Ovary (tissue), 3 donors: ENCODE measurements around the gene MAPK14.

ENCODE experiments used
- EP300 ChIP-seq: sonication (generic); formaldehyde crosslinking; IDR thresholded peaks from one replicate; pipeline ENCODE4 v1.6.1; 2017; ENCODE audit warnings: antibody characterized with exemption
- POLR2A ChIP-seq: fragments of 450-650 bp; IDR thresholded peaks from one replicate; pipeline ENCODE4 v1.6.1; 2017; ENCODE audit warnings: antibody characterized with exemption, mild to moderate bottlenecking, moderate library complexity
- TF ChIP-seq, protein P1 (sequence below), 3 donors: fragments of 450-650 bp in 2 of 3; fragments of 200-600 bp in 1 of 3; IDR thresholded peaks; one replicate each; pipeline versions ENCODE4 v1.5.1 to v1.8.0; 2016 to 2022; ENCODE audit warnings: antibody characterized with exemption in 3 of 3, mild to moderate bottlenecking in 1 of 3
- donor health status: DM: no; HTN: no; CAD: no.

DNA sequence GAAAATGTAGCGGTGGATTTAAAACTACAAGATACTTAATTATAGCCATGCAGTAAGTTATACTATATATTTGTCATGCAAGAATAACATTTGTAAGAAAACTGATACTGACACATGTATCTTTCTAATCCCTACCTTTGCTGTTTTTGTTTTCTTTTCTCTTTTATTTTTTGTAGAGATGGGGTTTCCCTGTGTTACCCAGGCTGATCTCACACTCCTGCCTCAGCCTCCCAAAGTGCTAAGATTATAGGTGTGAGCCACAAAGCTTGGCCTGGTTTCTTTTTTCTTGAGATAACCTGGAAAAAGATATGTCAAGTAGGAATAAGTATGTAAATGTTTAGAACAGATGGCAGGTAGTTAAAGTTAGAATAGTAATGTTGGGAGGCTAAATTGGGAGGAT, 44.1 kb downstream of the MAPK14 start:
- TF ChIP-seq POLR2A (no peak), EP300 (no peak)
- TF ChIP-seq, protein P1, sequence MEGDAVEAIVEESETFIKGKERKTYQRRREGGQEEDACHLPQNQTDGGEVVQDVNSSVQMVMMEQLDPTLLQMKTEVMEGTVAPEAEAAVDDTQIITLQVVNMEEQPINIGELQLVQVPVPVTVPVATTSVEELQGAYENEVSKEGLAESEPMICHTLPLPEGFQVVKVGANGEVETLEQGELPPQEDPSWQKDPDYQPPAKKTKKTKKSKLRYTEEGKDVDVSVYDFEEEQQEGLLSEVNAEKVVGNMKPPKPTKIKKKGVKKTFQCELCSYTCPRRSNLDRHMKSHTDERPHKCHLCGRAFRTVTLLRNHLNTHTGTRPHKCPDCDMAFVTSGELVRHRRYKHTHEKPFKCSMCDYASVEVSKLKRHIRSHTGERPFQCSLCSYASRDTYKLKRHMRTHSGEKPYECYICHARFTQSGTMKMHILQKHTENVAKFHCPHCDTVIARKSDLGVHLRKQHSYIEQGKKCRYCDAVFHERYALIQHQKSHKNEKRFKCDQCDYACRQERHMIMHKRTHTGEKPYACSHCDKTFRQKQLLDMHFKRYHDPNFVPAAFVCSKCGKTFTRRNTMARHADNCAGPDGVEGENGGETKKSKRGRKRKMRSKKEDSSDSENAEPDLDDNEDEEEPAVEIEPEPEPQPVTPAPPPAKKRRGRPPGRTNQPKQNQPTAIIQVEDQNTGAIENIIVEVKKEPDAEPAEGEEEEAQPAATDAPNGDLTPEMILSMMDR (IDR thresholded peaks at IDR 0.05): no peak
